Stimulated activated CD4-positive, alpha-beta T cell treated with anti-CD3 and anti-CD28 coated beads, Interleukin-12 subunit alpha, Interleukin-12 subunit beta, amount 100 ng/mL, for 4 hours (primary cell): ENCODE results near the gene MRGPRX2.

ENCODE experiments used
- DNase-seq: peaks from one replicate; pipeline ENCODE4 v3.0.0-alpha.2; 2020

Gene MRGPRX2

DNA sequence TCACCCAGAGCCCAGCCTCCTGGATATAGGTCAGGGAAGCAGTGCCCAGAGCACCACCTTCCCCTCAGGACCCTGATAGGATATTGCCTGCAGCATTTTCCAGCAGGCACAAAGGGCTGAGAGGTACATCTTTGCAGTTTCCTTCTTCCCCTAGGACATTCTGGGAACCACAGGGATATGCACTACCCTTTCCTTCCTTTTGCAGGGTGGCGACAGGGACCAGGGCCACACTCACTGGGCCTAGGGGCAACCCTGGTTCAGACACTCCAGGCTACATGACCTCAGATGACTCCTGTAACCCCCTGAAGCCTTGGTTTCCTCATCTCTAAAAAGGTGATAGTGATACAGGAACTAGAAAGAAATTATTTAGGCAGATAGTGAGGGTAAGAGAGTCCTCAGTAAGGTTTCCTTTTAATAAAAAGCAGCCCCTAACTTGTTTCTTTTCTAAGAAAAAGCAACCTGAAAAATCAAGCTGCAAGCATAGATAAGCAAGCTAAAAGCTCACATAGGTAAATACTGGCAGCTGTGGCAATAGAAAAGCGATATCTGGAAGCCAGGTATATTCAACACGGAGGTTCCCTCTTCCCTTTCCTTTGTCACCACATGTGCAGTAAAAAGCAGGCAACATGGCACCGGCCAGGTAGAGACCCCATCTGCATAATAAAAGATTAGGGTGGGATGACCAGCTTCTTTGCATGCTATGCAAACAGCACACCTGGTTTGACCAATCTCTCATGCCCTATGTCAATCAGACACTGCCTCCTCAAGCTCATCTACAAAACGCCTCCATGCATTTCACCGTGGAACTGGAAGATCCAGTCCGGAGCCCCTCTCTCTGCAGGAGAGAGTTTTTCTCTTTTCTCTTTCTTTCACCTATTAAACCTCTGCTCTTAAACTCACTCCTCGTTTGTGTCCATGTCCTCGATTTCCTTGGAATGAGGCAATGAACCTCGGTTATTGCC is 13.2 kb upstream of the MRGPRX2 start:
- DNase-seq = no peak

DNA sequence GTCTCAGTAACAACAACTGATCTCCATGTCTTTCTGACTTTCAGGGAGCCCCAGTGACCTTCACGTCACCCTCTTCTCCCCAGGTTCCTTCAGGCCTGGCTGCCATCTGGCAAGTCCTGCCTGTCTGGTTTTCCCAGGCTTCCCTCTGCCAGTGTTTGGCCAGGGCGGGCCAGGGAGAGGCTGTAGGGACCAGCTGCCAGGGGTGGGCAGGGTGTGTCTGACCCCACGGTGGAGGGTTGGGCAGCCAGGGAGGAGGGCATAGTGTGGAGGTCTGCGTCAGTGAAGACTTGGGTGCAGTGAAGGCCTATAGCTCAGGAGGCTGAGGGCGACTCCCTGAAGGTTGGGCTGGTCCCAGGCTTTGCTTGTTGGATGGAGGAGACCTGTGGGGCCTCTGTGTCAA is 11.9 kb upstream of the MRGPRX2 start:
- no peak for DNase-seq

DNA sequence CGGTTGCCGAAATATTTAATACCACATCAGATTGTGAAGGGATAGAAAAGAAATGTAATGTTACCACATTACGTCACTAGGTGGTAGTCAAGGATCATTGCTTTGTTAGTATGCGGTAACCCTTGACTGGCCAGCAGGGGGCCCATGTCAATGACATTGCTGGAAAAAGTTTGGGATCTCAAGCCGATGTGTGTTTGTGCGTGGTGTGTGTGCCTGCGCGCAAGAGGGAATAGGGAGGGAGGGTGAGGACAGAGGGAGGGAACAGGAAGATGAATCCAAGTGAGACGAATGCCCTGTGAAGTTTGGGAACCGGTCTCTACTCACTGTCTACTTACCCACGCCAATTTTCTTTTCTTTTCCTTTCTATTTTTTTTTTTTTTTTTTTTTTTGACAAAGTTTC is 10.7 kb upstream of the MRGPRX2 start:
- DNase-seq = peak; percentile 50

DNA sequence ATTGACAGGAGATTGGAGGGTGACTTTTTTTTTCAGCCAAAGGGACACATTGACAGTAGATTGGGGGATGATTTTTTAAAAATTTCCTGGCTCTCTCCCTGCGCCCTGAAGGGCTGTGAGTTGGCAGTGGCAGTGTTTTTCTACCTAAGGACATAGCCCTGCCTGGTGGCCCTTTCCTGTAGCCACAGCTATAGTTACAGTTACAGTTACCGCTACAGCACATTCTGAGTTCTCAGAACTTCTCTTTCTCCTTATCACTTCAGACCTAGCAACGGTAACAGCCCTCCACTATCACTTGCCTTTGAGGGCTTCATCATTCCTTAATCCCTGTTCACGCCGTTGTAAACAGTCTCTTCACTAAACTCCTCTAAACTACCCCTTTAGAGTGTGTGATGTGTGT is 684 bp downstream of the MRGPRX2 start:
- no peak for DNase-seq

DNA sequence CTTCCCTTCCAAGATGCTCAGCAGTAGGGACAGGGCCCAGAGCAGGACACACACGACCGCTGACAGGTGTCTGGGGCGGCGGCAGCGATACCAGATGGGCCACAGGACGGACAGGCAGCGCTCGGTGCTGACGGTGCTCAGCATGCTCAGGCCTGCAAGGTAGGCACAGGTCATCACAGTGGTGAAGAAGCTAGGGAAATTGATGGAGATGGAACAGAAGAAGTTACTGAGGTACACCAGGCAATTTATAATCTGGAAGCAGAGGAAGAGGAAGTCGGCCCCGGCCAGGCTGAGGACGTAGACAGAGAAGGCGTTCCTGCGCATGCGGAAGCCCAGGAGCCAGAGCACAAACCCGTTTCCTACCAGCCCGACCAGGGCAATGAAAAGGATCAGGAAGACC is 4.6 kb downstream of the MRGPRX2 start:
- DNase-seq = no peak

DNA sequence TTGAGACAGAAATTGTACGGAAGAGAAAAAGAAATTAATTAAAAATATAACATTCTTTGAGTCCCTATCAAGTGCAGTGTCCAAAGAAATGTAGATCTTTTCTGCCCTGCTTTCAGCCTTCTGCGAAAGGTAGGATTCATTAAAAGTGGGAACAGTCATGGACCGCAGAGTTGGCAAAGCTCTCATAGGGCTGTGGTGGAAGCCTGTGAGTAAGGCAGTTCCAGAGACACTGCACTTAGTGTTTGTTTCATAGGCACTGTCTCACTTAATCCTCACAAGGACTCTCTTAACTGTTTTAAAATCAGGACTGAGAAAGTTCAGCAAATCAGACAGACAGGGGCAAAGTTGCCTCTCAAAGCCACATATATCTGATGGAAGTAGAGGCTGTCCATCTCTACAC is 5.5 kb downstream of the MRGPRX2 start:
- DNase-seq = no peak

DNA sequence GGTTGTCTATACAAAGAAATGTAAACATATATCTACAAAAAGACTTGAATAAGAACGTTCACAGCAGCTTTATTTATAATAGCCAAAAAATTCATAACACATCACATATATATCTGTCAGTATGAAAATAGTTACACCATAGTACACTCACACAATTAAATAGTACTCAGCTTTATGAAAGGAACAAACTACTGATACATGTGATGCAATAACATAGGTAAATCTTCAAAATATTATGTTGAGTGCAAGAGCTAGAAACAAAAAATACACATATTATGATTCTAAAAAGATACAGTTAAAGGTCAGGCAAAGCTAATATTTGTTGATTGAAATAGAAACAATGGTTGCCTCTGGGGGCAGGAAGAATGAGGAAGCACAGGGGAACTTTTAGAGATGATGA is 6.6 kb downstream of the MRGPRX2 start:
- no peak for DNase-seq

DNA sequence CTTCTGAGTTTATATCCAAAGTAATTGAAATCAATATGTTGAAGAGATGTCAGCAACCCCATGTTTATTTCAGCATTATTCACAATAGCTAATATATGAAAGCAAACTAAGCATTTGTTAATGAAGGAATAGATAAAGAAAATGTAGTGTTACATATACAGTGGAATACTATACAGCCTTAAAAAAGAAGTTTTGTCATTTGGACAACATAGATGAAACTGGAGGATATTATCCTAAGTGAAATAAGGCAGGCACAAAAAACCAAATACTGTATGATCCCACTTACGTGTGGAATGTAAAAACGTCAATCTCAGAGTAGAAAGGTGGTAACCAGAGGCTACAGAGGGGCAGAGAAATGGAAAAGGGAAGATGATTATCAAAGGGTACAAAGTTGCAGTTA is 10.2 kb downstream of the MRGPRX2 start:
- no peak for DNase-seq

DNA sequence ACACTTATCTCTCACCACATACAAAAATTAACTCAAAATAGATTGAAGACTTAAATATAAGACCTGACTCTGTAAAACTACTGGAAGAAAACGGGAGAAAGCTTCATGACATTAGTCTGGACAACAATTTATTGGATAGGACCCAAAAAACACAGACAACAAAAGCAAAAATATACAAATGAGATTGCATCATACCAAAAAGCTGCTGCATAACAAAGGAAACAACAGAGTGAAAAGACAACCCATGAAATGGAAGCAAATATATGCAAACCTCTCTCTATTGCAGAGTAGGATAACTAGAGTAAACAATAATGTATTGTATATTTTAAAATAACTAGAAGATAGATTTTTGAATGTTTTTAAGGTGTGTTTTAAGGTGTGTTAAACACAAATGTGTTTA is 11.2 kb downstream of the MRGPRX2 start:
- no peak for DNase-seq

DNA sequence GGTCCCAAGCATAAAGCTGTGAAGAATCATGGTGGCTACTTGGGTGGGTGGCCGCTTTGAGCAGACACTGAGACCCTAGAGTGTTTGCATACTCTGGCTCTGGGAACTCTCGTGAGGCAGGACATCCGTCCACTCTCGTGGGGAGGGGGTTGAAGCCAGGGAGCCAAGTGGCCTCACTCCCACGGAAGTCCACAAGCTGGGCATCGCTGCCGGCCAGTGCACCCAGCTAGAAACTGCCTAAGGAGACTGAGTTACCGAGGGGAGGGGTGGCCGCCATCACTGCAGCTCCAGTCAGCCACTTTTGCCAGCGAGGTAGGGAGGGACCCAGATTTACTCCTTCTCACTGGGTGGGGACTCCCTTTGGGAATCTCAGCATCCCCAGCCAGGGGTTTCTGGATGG is 20.5 kb downstream of the MRGPRX2 start:
- no peak for DNase-seq

DNA sequence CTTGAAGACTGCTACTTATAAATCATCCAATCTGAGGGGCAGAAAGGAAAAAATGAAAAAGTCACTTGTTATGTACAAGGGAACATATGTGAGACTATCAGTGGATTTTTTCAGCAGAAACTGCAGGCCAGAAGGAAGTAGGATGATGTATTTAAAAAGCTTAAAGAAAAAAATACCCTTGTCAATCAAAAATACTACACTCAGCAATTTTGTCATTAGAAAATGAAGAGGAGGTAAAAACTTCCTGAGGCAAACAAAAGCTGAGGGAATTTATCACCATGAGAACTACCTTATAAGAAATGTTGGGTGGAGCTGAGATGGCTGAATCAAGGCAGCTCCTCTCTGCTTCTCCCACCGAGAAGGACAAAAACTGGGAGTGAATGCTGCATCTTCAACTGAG is 21.1 kb downstream of the MRGPRX2 start:
- DNase-seq = no peak

DNA sequence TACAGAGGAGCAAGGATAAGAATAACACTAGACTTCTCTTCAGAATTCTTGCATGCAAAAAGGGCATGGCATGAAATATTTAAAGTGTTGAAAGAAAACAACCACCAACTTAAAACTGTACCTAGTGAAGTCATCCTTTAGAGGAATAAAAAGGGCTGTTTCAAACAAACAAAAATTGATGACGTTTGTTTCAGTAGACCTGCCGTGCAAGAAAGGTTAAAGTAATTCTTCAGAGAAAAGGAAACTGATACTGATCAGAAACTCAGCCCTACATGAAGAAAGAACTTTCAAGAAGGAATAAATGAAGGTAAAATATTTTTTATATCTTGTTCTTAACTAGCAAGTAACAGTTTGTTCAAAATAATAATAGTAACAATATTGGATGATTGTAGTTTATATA is 27.5 kb downstream of the MRGPRX2 start:
- DNase-seq = no peak

DNA sequence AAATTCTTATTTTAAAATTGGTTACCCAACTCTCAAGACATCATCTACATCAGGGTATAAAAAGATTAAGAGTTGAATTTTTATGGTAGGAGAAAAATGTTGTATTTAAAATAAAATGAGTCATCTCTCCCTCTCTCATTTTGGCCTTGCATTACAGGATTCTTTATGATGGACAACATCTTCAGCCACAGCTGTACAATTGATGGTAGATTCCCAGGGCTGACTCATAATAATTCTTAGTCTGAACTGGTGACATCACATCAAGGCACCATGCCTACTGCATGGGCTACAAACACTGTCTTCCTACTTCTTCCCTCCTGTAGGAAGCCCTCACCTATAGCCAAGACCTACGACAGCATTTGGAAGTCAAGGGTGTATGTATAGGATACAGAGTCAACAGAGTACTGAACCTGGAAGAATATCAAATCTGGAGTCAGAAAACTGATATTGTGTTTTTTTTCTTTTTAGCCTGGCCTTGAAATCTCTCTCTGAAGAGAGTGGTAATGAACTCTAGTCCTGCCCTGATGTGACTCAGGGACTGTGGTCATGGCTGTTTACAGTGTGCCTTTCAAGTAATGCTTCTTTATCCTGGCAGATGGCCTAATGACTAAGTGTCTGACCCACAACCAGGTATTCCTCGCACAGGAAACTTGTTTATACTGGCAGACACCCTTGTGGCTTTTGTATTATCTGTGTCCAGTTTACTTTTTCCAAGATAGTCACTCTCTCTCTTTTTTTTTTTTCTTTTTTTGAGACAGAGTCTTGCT is 32.5 kb downstream of the MRGPRX2 start:
- no peak for DNase-seq

DNA sequence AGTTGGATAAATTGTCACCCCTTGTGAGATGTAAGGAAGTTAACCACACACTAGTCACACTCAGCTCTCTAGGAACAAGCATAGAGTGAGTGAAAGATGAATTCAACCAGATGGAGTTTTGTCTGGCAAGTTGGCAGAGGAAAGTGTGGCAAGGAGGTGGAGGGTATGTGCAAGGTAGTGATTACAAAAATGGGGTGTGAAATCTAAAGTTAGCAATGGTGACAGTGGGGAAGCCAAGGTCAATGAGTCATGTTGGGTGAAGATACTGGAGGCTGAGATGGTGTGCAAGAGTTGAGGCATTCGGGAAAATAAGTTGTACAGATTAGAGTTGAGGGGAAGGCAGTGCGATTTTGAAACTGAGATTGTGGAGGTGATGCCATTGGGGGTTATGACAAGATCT is 33.7 kb downstream of the MRGPRX2 start:
- DNase-seq = no peak

DNA sequence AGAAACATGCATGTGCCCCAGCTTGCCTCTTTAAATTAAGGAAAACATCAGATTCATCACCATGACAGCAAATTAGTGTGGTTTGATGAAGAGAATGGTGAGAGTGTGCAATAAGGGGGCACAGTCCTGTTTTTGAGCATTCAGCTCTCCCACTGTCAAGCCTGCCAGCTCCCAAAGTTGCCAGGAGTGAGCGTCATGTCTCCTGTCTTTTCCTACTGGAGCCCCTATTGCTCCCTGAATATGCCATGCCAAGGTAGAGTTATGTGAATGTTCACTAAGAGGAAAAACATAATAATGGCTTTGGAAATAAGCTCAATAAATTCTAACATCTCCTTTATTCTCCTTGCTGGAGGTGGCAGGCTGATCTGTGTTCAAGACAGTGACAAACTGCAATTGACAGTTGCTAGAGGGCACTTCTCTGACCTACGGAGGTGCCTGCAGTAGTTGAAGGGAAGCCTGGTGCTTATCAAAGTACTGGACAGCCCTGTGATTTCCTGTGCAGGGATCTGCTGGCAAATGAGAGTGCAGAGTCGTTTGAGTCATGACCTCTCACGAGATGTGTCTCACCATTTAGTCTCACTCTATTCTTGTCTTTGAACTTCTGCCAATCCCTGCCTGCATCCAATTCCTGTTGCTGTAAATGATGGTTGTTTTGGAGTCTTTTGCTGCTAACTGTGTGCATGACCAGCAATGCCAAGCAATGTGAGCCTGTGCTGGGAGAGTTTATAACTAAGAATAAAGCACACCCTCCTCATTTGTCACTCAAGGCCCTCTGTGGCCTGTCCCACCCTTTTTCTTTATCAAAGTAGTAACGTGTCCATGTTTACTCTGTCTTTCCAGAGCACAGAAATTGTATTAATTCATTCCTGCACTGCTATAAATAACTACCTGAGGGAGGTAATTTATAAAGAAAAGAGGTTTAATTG is 34.8 kb downstream of the MRGPRX2 start:
- no peak for DNase-seq

DNA sequence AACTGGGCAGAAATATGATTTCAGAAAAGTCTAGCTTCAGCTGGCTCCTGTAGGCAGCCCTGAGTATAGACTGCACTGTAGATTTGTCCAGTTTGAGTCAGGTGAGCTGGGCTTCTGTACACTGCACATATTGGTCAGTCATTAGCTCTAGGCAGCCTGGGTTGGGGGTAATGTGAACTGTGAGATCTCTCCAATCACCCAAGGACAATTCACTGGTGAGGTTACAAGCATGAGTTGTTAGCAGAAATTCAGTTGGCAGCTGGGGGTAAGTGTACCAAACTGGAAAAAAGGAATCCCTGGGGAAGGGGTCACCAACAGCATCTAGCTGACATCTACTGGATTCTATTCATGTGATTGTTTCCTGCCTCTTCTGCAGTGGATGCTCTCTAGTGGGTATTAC is 39.7 kb downstream of the MRGPRX2 start:
- DNase-seq = no peak

DNA sequence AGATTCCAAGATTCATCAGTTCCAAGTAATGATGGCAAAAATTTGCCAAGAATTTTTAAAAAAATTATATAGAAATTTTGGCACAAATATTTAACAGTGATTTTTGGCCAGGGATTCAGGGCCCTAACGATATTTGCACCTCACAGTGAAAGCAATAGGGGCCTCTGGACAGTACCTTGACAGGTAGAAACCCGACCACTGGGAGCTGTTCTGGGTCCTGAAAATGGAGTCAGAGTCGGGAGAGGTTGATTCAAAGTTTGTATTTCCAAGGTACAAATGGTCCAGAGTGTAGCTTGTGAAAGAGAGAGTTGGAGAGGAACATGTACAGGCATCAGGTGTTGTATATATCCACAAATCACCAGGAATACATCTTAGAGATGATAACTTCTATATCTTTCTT is 41.6 kb downstream of the MRGPRX2 start:
- no peak for DNase-seq

DNA sequence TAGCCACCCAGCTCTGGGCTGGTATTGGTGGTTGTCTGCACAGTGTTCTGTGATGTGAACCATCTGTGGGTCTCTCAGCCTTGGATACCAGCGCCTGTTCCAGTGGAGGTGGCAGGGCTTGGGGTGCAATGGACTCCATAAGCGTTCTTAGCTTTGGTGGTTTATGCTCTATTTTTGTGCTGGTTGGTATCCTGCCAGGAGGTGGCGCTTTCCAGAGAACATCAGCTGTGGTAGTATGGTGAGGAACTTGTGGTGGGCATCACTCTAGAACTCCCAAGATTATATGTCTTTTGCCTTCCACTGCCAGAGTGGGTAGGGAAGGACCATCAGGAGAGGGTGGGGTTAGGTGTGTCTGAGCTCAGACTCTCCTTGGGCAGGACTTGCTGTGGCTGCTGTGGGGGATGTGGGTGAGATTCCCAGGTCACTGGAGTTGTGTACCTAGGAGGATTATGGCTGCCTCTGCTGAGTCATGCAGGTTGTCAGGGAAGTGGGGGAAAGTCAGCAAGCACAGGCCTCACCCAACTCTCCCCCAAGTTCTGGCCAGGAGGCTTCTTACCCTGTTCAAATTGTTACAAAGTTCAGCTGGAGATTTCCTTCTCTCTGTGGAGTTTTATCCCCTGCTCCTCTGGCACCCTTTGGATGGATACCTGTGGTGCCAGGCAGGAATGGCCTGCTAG is 47.2 kb downstream of the MRGPRX2 start:
- DNase-seq = no peak

DNA sequence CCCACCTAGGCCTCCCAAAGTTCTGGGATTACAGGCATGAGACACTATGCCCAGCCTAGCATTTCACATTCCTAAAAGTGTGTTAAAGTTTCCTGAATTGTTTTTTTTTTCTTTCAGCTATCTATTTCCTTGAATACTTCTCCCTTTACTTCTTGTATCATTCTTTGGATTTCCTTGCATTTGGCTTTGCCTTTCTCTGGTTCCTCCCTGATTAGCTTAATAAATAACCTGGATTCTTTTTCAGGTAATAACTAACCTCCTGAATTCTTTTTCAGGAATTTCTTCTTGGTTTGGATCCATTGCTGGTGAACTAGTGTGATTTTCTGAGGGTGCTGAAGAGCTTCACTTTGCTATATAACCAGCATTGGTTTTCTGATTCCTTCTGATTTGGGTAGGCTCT is 47.9 kb downstream of the MRGPRX2 start:
- DNase-seq = no peak
